HG03439 (cell line): ENCODE data around the gene COL6A2.
"Not testable (repeated sequence)": the region's sequence is repeated elsewhere in the genome, so short reads cannot be mapped to it uniquely, and the experiment has no call there.

ENCODE experiments used
- ATAC-seq: cut with Tn5 transposase; IDR thresholded peaks from one replicate; pipeline ENCODE4 v1.9.1; 2021; ENCODE audit warnings: mild to moderate bottlenecking, moderate library complexity; ENCODE audit not compliant: unreplicated experiment

COL6A2 gene

GRCh38 chr21:46139686-46140085, 41.8 kb downstream of the COL6A2 start:
- no peak for ATAC-seq

GRCh38 chr21:46140352-46141003, 42.6 kb downstream of the COL6A2 start:
- ATAC-seq, result not testable (repeated sequence)

GRCh38 chr21:46141767-46142581, 44.1 kb downstream of the COL6A2 start:
- no peak for ATAC-seq

GRCh38 chr21:46142582-46143473, 44.9 kb downstream of the COL6A2 start:
- no peak for ATAC-seq

GRCh38 chr21:46144464-46145070, 46.7 kb downstream of the COL6A2 start:
- no peak for ATAC-seq

- ATAC-seq, result no peak
These were observed 47.4 kb downstream of the COL6A2 start for GRCh38 chr21:46145159-46145839.

GRCh38 chr21:46145840-46146691, 48.2 kb downstream of the COL6A2 start:
- no peak for ATAC-seq

- ATAC-seq, result no peak
These were observed 48.9 kb downstream of the COL6A2 start for GRCh38 chr21:46146856-46147255.

GRCh38 chr21:46147429-46147828, 49.5 kb downstream of the COL6A2 start:
- ATAC-seq, result not testable (repeated sequence)

- no peak for ATAC-seq
These were observed 50.2 kb downstream of the COL6A2 start for GRCh38 chr21:46148106-46148505.

GRCh38 chr21:46149205-46149901, 51.4 kb downstream of the COL6A2 start:
- ATAC-seq, result no peak

GRCh38 chr21:46150073-46150472, 52.2 kb downstream of the COL6A2 start:
- no peak for ATAC-seq

- ATAC-seq, result no peak
These were observed 52.7 kb downstream of the COL6A2 start for GRCh38 chr21:46150491-46151121.

GRCh38 chr21:46151261-46151988, 53.5 kb downstream of the COL6A2 start:
- ATAC-seq, result no peak

GRCh38 chr21:46151989-46152926, 54.3 kb downstream of the COL6A2 start:
- no peak for ATAC-seq

- no peak for ATAC-seq
These were observed 55.0 kb downstream of the COL6A2 start for GRCh38 chr21:46152927-46153246.
